B cell (primary cell): ENCODE measurements around the gene TMC3. TPM values are rescaled to one million over a fixed set of nuclear protein-coding genes. Genes with fewer than 3 reads are reported as not detected.
"Not testable (repeated sequence)": the region's sequence is repeated elsewhere in the genome, so short reads cannot be mapped to it uniquely, and the experiment has no call there.

ENCODE experiments used
- ATAC-seq: fragments of 200-7000 bp; cut with Tn5 transposase; one replicate; pipeline ENCODE4 v1.10.0; 2021; ENCODE audit warnings: low read depth, mild to moderate bottlenecking, moderate number of reproducible peaks, moderate library complexity
- CTCF ChIA-PET: fragments of 350-600 bp; sonication (Branson Sonifier 250); formaldehyde crosslinking; loops from one replicate; lab custom pipeline; 2021; ENCODE audit warnings: antibody characterized with exemption, inconsistent platforms; lab: Charles Lee
- POLR2A ChIA-PET: fragments of 350-600 bp; sonication (Branson Sonifier 250); formaldehyde crosslinking; loops from one replicate; lab custom pipeline; 2021; ENCODE audit warnings: antibody characterized with exemption; lab: Charles Lee
- DNase-seq: peaks from one replicate; pipeline ENCODE4 v3.0.0; 2013
- H2AFZ ChIP-seq: 2 replicates; pipeline ENCODE4 v1.6.1; 2012; ENCODE audit warnings: mild to moderate bottlenecking, low read depth, low read length; ENCODE audit not compliant: insufficient read depth, poor library complexity, severe bottlenecking
- H3K27ac ChIP-seq, 2 donors: 1 replicate in 1 of 2; 2 replicates in 1 of 2; pipeline ENCODE4 v1.5.1; 2012 to 2013; ENCODE audit warnings: low read length in 2 of 2, mild to moderate bottlenecking in 2 of 2, moderate library complexity in 1 of 2
- H3K27me3 ChIP-seq, 4 experiments: fragments of 200-600 bp in 1 of 4; sonication (generic) in 1 of 4; replicated peaks in 1 of 4; 1 replicate in 2 of 4; 2 replicates in 2 of 4; pipeline versions ENCODE4 v1.6.1 to v1.7.0; 2013 to 2016; ENCODE audit warnings: low read length in 3 of 4, mild to moderate bottlenecking in 2 of 4, mixed read lengths in 1 of 4, moderate library complexity in 1 of 4; ENCODE audit not compliant: insufficient read depth in 4 of 4, control insufficient read depth in 3 of 4; ENCODE audit errors: control extremely low read depth in 1 of 4
- H3K36me3 ChIP-seq, 2 experiments: replicated peaks in 1 of 2; 1 replicate in 1 of 2; 2 replicates in 1 of 2; pipeline versions ENCODE4 v1.6.1 to v1.7.1; 2013; ENCODE audit warnings: low read length in 1 of 2; ENCODE audit not compliant: insufficient read depth in 2 of 2, control insufficient read depth in 1 of 2; ENCODE audit errors: control extremely low read depth in 1 of 2, extremely low read depth in 1 of 2
- H3K4me1 ChIP-seq, 2 donors: fragments of 200-600 bp in 1 of 2; sonication (generic) in 1 of 2; 1 replicate in 1 of 2; 2 replicates in 1 of 2; pipeline versions ENCODE4 v1.5.1 to v1.6.1; 2013 to 2017; ENCODE audit warnings: low read length in 2 of 2; ENCODE audit not compliant: control insufficient read depth in 2 of 2, insufficient read depth in 2 of 2
- H3K4me2 ChIP-seq: replicated peaks from 2 replicates; pipeline ENCODE3; 2012; ENCODE audit warnings: mild to moderate bottlenecking, low read depth, low read length; ENCODE audit not compliant: poor library complexity, severe bottlenecking
- H3K4me3 ChIP-seq, 5 experiments: fragments of 200-600 bp in 1 of 5; sonication (generic) in 1 of 5; 1 replicate in 3 of 5; 2 replicates in 2 of 5; pipeline versions ENCODE4 v1.5.1 to v1.7.0; 2011 to 2016; ENCODE audit warnings: low read length in 4 of 5, mild to moderate bottlenecking in 4 of 5, low read depth in 2 of 5, control low read depth in 1 of 5, moderate library complexity in 1 of 5; ENCODE audit not compliant: insufficient read depth in 1 of 5; ENCODE audit errors: control extremely low read depth in 1 of 5, extremely low read depth in 1 of 5
- H3K79me2 ChIP-seq: fragments of 200-600 bp; sonication (generic); one replicate; pipeline ENCODE4 v1.6.0; 2016; ENCODE audit warnings: low read length; ENCODE audit not compliant: control insufficient read depth, insufficient read depth
- H3K9ac ChIP-seq: fragments of 200-600 bp; sonication (generic); 2 replicates; pipeline ENCODE4 v1.6.1; 2017; ENCODE audit warnings: mild to moderate bottlenecking, low read length, moderate library complexity
- H3K9me3 ChIP-seq, 3 donors: one replicate each; pipeline versions ENCODE4 v1.6.1 to v1.7.1; 2013; ENCODE audit warnings: low read length in 2 of 3; ENCODE audit not compliant: control insufficient read depth in 2 of 3, insufficient read depth in 1 of 3; ENCODE audit errors: control extremely low read depth in 1 of 3
- H4K20me1 ChIP-seq: 2 replicates; pipeline ENCODE4 v1.6.0; 2012; ENCODE audit warnings: mild to moderate bottlenecking, low read length; ENCODE audit not compliant: insufficient read depth, control insufficient read depth, poor library complexity, severe bottlenecking
- H3K27ac Mint-ChIP-seq: one replicate; pipeline ENCODE4 v1.8.0; 2021; ENCODE audit warnings: mixed read lengths
- H3K27me3 Mint-ChIP-seq: one replicate; pipeline ENCODE4 v1.8.0; 2021; ENCODE audit warnings: mixed read lengths
- H3K4me1 Mint-ChIP-seq: one replicate; pipeline ENCODE4 v1.8.0; 2021; ENCODE audit warnings: mixed read lengths
- H3K4me3 Mint-ChIP-seq: one replicate; pipeline ENCODE4 v1.8.0; 2021; ENCODE audit warnings: mixed read lengths
- H3K9me3 Mint-ChIP-seq: one replicate; pipeline ENCODE4 v1.8.0; 2022; ENCODE audit warnings: mixed read lengths; ENCODE audit not compliant: insufficient read depth
- EZH2 ChIP-seq: IDR thresholded peaks from 2 replicates; pipeline ENCODE4 v1.6.1; 2012; ENCODE audit warnings: borderline replicate concordance, low read depth, mild to moderate bottlenecking, moderate library complexity, low read length; ENCODE audit not compliant: insufficient read depth, poor library complexity, severe bottlenecking
- WGBS: methylation state at CpG from one replicate; pipeline ENCODE4 v1.1.5; 2013; ENCODE audit warnings: missing lambda C conversion rate; ENCODE audit not compliant: insufficient coverage; 5-methylcytosine and 5-hydroxymethylcytosine counted together
- intact Hi-C: fragments of 100-400 bp; cut with micrococcal nuclease; formaldehyde crosslinking; loops from one replicate; pipeline ENCODE4 v1.10.0; 2022
- polyA plus RNA-seq: library from polyadenylated mRNA; depleted of rRNA; stranded (reverse); fragments of >200 nt; gene quantifications from 2 replicates; pipeline ENCODE4 v1.2.3, GENCODE V29; 2012
- total RNA-seq, 2 donors: library from RNA; stranded (reverse); fragments of 120-200 nt in 1 of 2; gene quantifications; 1 replicate in 1 of 2; 2 replicates in 1 of 2; pipeline versions ENCODE4 v1.2.3 to v1.2.4, GENCODE V29; 2013 to 2022
- TF ChIP-seq, protein P1 (sequence below): fragments of 200-600 bp; IDR thresholded peaks from one replicate; pipeline ENCODE4 v1.8.0; 2022; ENCODE audit warnings: antibody characterized with exemption, mild to moderate bottlenecking

Gene TMC3
- total and polyA plus RNA-seq, 2 donors (not counting 1 experiment from before 2014, with no cell fraction given), result not detected

- Histone ChIP-seq H3K4me1 (no peaks in the 10 kb centered on the region), H3K27me3 (no peaks in the 10 kb centered on the region), H4K20me1 (no peaks in the 10 kb centered on the region), H3K36me3 (no peaks in the 10 kb centered on the region), H3K79me2 (no peaks in the 10 kb centered on the region), H2AFZ (no peak overlapping the region), H3K4me2 (no peak overlapping the region), H3K4me3 (no peak overlapping the region), H3K9me3 (no peaks in the 10 kb centered on the region), H3K27ac (no peak overlapping the region), H3K9ac (no peak overlapping the region)
- H3K27ac Mint-ChIP-seq, result no peak overlapping the region
- H3K27me3 Mint-ChIP-seq, result peaks cover 10% of the 10 kb centered on the region
- no peak overlapping the region for H3K4me3 Mint-ChIP-seq
- no peak for DNase-seq
- ATAC-seq, result no peak
- intact Hi-C loops, result no loop called here
- H3K9me3 Mint-ChIP-seq, result no peaks in the 10 kb centered on the region
- CTCF ChIA-PET, result interaction anchor here (0.7 kb wide), 1 partner anchor 42 kb away, joined by 3 read pairs; no protein-coding TSS in a partner anchor
- WGBS, result 96% methylated on average over 3 of the region's 3 CpGs
- POLR2A ChIA-PET, result interaction anchor here (0.6 kb wide), 1 partner anchor 42 kb away, joined by 7 read pairs; no protein-coding TSS in a partner anchor
- TF ChIP-seq, protein P1, sequence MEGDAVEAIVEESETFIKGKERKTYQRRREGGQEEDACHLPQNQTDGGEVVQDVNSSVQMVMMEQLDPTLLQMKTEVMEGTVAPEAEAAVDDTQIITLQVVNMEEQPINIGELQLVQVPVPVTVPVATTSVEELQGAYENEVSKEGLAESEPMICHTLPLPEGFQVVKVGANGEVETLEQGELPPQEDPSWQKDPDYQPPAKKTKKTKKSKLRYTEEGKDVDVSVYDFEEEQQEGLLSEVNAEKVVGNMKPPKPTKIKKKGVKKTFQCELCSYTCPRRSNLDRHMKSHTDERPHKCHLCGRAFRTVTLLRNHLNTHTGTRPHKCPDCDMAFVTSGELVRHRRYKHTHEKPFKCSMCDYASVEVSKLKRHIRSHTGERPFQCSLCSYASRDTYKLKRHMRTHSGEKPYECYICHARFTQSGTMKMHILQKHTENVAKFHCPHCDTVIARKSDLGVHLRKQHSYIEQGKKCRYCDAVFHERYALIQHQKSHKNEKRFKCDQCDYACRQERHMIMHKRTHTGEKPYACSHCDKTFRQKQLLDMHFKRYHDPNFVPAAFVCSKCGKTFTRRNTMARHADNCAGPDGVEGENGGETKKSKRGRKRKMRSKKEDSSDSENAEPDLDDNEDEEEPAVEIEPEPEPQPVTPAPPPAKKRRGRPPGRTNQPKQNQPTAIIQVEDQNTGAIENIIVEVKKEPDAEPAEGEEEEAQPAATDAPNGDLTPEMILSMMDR, result no peak
- no peak for TF ChIP-seq EZH2
- H3K4me1 Mint-ChIP-seq, result no peaks in the 10 kb centered on the region
Observed at GRCh38 chr15:81349271-81349670, 24.7 kb downstream of the TMC3 start.

- H3K9me3 ChIP-seq, DNase-seq, H3K4me3 Mint-ChIP-seq, POLR2A ChIA-PET, intact Hi-C loops, H2AFZ ChIP-seq, H3K4me1 ChIP-seq, H3K27me3 Mint-ChIP-seq, CTCF ChIA-PET, H3K9ac ChIP-seq, H3K79me2 ChIP-seq, H3K27me3 ChIP-seq, H3K27ac ChIP-seq, H3K4me1 Mint-ChIP-seq, H3K36me3 ChIP-seq, H4K20me1 ChIP-seq, H3K4me2 ChIP-seq, ATAC-seq, H3K4me3 ChIP-seq, H3K9me3 Mint-ChIP-seq, H3K27ac Mint-ChIP-seq: not testable (repeated sequence)
- 92% methylated on average over 8 of the region's 11 CpGs for WGBS
Observed at GRCh38 chr15:81348691-81349090, 25.3 kb downstream of the TMC3 start.
